Measurements from ENCODE around the gene NXPH1. TPM values are rescaled to one million over a fixed set of nuclear protein-coding genes. Genes with fewer than 3 reads are reported as not detected.

NXPH1 gene
- total and polyA plus RNA-seq, 9 of the 15 experiments (the other 6 are each of a cell fraction or from before 2014, with no cell fraction given), result 0.16 TPM; not detected in 8

DNA sequence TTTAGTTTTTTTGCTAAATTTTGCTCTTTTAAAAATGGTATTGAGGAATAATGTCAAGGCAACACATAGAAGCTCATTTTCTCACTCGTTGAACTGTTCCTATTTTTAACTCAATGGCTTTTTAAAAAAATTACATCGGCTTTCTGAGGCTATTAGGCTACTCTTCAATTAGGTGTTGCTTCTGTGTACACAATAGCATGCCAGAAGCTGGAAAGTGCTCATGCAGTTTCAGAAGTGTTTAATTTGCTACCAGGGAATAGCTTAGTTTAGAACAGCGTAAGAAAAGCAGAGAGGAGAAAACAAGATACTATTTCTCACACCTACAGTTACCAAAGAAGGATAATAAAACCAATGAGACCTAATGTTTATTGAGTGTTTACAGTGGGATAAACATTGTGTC, 157.4 kb downstream of the NXPH1 start:
- in situ Hi-C loops (cut with MboI), result no loop called here
- FAIRE-seq (no peak), DNase-seq (ENCODE audit: extremely low read depth in 1 of 4, low spot score in 3 of 4) (no peak), ATAC-seq (no peak)
- H3K4me3 ChIP-seq, result no peak overlapping the region
- ChIA-PET CTCF (ENCODE audit: low intra/inter-chr PET ratio) (no interaction called here), POLR2A (no interaction called here)
- no peak overlapping the region for H3K4me2 ChIP-seq (ENCODE audit: insufficient read depth, low read length)
- H3K9me1 ChIP-seq (ENCODE audit: control insufficient read depth, insufficient read depth, low read length), result no peaks in the 10 kb centered on the region
- intact Hi-C loops (cut with micrococcal nuclease), result no loop called here
- H3K27ac ChIP-seq (ENCODE audit: extremely low read depth, low read depth, low read length), result no peak overlapping the region
- 2% methylated on average over 3 of the region's 3 CpGs for WGBS (ENCODE audit: insufficient coverage, low coverage, missing lambda C conversion rate)
- TF ChIP-seq ZNF644 (tag; IDR thresholded peaks at IDR 0.05; ENCODE audit: low read depth) (no peak), GTF2F1 (IDR thresholded peaks at IDR 0.05; ENCODE audit: low read depth, low read length) (no peak), ERF (CRISPR knock-in tag; IDR thresholded peaks at IDR 0.05) (no peak), KDM2B (CRISPR knock-in tag; IDR thresholded peaks at IDR 0.05) (no peak), KLF16 (IDR thresholded peaks at IDR 0.05) (no peak)
- no peaks in the 10 kb centered on the region for H3K79me2 ChIP-seq (ENCODE audit: control insufficient read depth, insufficient read depth, low read length)
- no peaks in the 10 kb centered on the region for H3K4me1 ChIP-seq (replicated peaks in 1 of 2; ENCODE audit: control insufficient read depth in 2 of 2, insufficient read depth in 2 of 2, low read length in 2 of 2)
- H2AFZ ChIP-seq (ENCODE audit: low read depth, low read length), result no peak overlapping the region
- no peak overlapping the region for H3K9ac ChIP-seq (ENCODE audit: insufficient read depth in 1 of 2, low read depth in 2 of 2, low read length in 2 of 2)
- H3K36me3 ChIP-seq (ENCODE audit: control insufficient read depth, insufficient read depth, low read length), result no peaks in the 10 kb centered on the region
- H4K20me1 ChIP-seq (replicated peaks; ENCODE audit: control insufficient read depth, insufficient read depth, low read length), result no peaks in the 10 kb centered on the region
- no peaks in the 10 kb centered on the region for H3K9me3 ChIP-seq (replicated peaks; ENCODE audit: control insufficient read depth, insufficient read depth, low read depth, low read length)
- no peaks in the 10 kb centered on the region for H3K27me3 ChIP-seq (ENCODE audit: control insufficient read depth in 2 of 2, insufficient read depth in 2 of 2, low read length in 2 of 2)
- no TSS peak for BruUV-seq (replicated peaks)

DNA sequence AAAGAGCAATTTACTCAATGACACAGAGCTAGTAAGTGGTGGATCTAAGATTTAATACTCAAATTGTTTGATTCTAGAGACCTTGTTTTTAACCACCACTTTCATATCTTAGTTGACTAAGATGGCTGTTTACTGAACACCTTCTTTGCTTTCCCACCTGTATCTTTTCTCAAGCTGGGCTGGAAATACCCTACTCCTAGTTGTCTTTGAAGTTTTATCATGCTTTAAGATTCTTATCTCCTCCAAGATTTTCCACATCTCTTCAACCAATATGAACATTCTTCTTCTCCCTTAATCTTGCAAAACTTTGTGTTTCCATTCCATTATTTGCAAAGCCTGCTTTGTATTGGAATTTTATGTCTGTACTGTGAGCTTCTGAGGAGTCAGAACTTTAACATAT, 157.9 kb downstream of the NXPH1 start:
- H3K9me3 ChIP-seq (replicated peaks; ENCODE audit: control insufficient read depth, insufficient read depth, low read depth, low read length), result no peaks in the 10 kb centered on the region
- H4K20me1 ChIP-seq (replicated peaks; ENCODE audit: control insufficient read depth, insufficient read depth, low read length), result no peaks in the 10 kb centered on the region
- no peak overlapping the region for H3K27ac ChIP-seq (ENCODE audit: extremely low read depth, low read depth, low read length)
- H3K4me1 ChIP-seq (replicated peaks in 1 of 2; ENCODE audit: control insufficient read depth in 2 of 2, insufficient read depth in 2 of 2, low read length in 2 of 2), result no peaks in the 10 kb centered on the region
- ATAC-seq (no peak), FAIRE-seq (no peak), DNase-seq (ENCODE audit: extremely low read depth in 1 of 4, low spot score in 3 of 4) (no peak)
- in situ Hi-C loops (cut with MboI), result no loop called here
- no peaks in the 10 kb centered on the region for H3K27me3 ChIP-seq (ENCODE audit: control insufficient read depth in 2 of 2, insufficient read depth in 2 of 2, low read length in 2 of 2)
- H3K79me2 ChIP-seq (ENCODE audit: control insufficient read depth, insufficient read depth, low read length), result no peaks in the 10 kb centered on the region
- ChIA-PET CTCF (ENCODE audit: low intra/inter-chr PET ratio) (no interaction called here), POLR2A (no interaction called here)
- no peak overlapping the region for H3K9ac ChIP-seq (ENCODE audit: insufficient read depth in 1 of 2, low read depth in 2 of 2, low read length in 2 of 2)
- no peaks in the 10 kb centered on the region for H3K9me1 ChIP-seq (ENCODE audit: control insufficient read depth, insufficient read depth, low read length)
- no peak overlapping the region for H2AFZ ChIP-seq (ENCODE audit: low read depth, low read length)
- no peaks in the 10 kb centered on the region for H3K36me3 ChIP-seq (ENCODE audit: control insufficient read depth, insufficient read depth, low read length)
- no TSS peak for BruUV-seq (replicated peaks)
- intact Hi-C loops (cut with micrococcal nuclease), result no loop called here
- no peak overlapping the region for H3K4me3 ChIP-seq
- no peak overlapping the region for H3K4me2 ChIP-seq (ENCODE audit: insufficient read depth, low read length)
- TF ChIP-seq IRF2 (CRISPR knock-in tag; IDR thresholded peaks at IDR 0.05), result no peak
- no peak for TF ChIP-seq RNF2 (IDR thresholded peaks at IDR 0.05)
- TF ChIP-seq, protein P1, sequence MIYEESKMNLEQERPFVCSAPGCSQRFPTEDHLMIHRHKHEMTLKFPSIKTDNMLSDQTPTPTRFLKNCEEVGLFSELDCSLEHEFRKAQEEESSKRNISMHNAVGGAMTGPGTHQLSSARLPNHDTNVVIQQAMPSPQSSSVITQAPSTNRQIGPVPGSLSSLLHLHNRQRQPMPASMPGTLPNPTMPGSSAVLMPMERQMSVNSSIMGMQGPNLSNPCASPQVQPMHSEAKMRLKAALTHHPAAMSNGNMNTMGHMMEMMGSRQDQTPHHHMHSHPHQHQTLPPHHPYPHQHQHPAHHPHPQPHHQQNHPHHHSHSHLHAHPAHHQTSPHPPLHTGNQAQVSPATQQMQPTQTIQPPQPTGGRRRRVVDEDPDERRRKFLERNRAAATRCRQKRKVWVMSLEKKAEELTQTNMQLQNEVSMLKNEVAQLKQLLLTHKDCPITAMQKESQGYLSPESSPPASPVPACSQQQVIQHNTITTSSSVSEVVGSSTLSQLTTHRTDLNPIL (CRISPR knock-in tag; IDR thresholded peaks at IDR 0.05), result no peak
- no peak for TF ChIP-seq ZKSCAN3 (CRISPR knock-in tag; IDR thresholded peaks at IDR 0.05)
